Ishikawa (cell line): ENCODE data around the gene PDCD1.

ENCODE experiments used
- CEBPB ChIP-seq: IDR thresholded peaks from 2 replicates; pipeline ENCODE4 v1.6.1; 2012
- CREB1 ChIP-seq: IDR thresholded peaks from 2 replicates; pipeline ENCODE4 v1.6.1; 2012; ENCODE audit warnings: low read depth
- EGR1 ChIP-seq: IDR thresholded peaks from 2 replicates; pipeline ENCODE4 v1.6.1; 2012
- EP300 ChIP-seq: IDR thresholded peaks from 2 replicates; pipeline ENCODE4 v1.6.1; 2012; ENCODE audit warnings: borderline replicate concordance
- MAX ChIP-seq: IDR thresholded peaks from 2 replicates; pipeline ENCODE4 v1.6.1; 2012
- NFIC ChIP-seq: IDR thresholded peaks from 2 replicates; pipeline ENCODE4 v1.6.1; 2012
- RAD21 ChIP-seq: IDR thresholded peaks from 2 replicates; pipeline ENCODE4 v1.6.1; 2012; ENCODE audit warnings: low read depth
- REST ChIP-seq: IDR thresholded peaks from 2 replicates; pipeline ENCODE4 v1.6.1; 2012; ENCODE audit warnings: low read depth, mild to moderate bottlenecking
- TAF1 ChIP-seq: IDR thresholded peaks from 2 replicates; pipeline ENCODE4 v1.6.1; 2012; ENCODE audit warnings: low read depth, mild to moderate bottlenecking
- TCF12 ChIP-seq: IDR thresholded peaks from 2 replicates; pipeline ENCODE4 v1.6.1; 2012; ENCODE audit warnings: low read depth
- TEAD4 ChIP-seq: IDR thresholded peaks from 2 replicates; pipeline ENCODE4 v1.6.1; 2012
- USF1 ChIP-seq: IDR thresholded peaks from 2 replicates; pipeline ENCODE4 v1.6.1; 2012
- YY1 ChIP-seq: IDR thresholded peaks from 2 replicates; pipeline ENCODE4 v1.6.1; 2012; ENCODE audit warnings: low read depth
- ZBTB7A ChIP-seq: IDR thresholded peaks from 2 replicates; pipeline ENCODE4 v1.6.1; 2012; ENCODE audit warnings: low read depth

PDCD1 gene

GRCh38 chr2:241844831-241845578, 13.7 kb downstream of the PDCD1 start:
- no peak for TF ChIP-seq TCF12
- no peak for TF ChIP-seq NFIC

- TF ChIP-seq MAX (peak; percentile 46; the same call in 1 of the 2 replicates), CREB1 (no peak)
These were observed 14.5 kb downstream of the PDCD1 start for GRCh38 chr2:241844066-241844728.

- TF ChIP-seq EGR1 (peak; percentile 68), ZBTB7A (no peak)
These were observed 15.2 kb downstream of the PDCD1 start for GRCh38 chr2:241843321-241844065.

- no peak for TF ChIP-seq EGR1
- TF ChIP-seq ZBTB7A: no peak
- TF ChIP-seq RAD21: no peak
These were observed 16.0 kb downstream of the PDCD1 start for GRCh38 chr2:241842620-241843211.

- no peak for TF ChIP-seq TEAD4
- no peak for TF ChIP-seq YY1
- TF ChIP-seq EP300: no peak
- TF ChIP-seq CREB1: no peak
- no peak for TF ChIP-seq MAX
These were observed 16.7 kb downstream of the PDCD1 start for GRCh38 chr2:241842067-241842415.

GRCh38 chr2:241841181-241842066, 17.3 kb downstream of the PDCD1 start:
- TF ChIP-seq TEAD4: no peak
- no peak for TF ChIP-seq REST
- TF ChIP-seq EP300: no peak
- TF ChIP-seq YY1: no peak
- TF ChIP-seq ZBTB7A: no peak

GRCh38 chr2:241837197-241837965, 21.3 kb downstream of the PDCD1 start:
- TF ChIP-seq TAF1: no peak
- TF ChIP-seq MAX: no peak
- no peak for TF ChIP-seq USF1

GRCh38 chr2:241836292-241836691, 22.4 kb downstream of the PDCD1 start:
- TF ChIP-seq USF1: no peak
- TF ChIP-seq EGR1: no peak
- no peak for TF ChIP-seq CEBPB
